GM12891 (cell line): ENCODE results near the gene ARHGAP26.

Experiments
- POLR2A ChIP-seq: IDR thresholded peaks from 2 replicates; pipeline ENCODE4 v1.6.1; 2011; ENCODE audit warnings: low read depth, low read length, control low read depth
- POLR2AphosphoS5 ChIP-seq: IDR thresholded peaks from 2 replicates; pipeline ENCODE4 v1.6.1; 2011; ENCODE audit warnings: low read depth, low read length, control low read depth
- TAF1 ChIP-seq: IDR thresholded peaks from 2 replicates; pipeline ENCODE4 v1.6.1; 2011; ENCODE audit warnings: low read depth, low read length, control low read depth

DNA sequence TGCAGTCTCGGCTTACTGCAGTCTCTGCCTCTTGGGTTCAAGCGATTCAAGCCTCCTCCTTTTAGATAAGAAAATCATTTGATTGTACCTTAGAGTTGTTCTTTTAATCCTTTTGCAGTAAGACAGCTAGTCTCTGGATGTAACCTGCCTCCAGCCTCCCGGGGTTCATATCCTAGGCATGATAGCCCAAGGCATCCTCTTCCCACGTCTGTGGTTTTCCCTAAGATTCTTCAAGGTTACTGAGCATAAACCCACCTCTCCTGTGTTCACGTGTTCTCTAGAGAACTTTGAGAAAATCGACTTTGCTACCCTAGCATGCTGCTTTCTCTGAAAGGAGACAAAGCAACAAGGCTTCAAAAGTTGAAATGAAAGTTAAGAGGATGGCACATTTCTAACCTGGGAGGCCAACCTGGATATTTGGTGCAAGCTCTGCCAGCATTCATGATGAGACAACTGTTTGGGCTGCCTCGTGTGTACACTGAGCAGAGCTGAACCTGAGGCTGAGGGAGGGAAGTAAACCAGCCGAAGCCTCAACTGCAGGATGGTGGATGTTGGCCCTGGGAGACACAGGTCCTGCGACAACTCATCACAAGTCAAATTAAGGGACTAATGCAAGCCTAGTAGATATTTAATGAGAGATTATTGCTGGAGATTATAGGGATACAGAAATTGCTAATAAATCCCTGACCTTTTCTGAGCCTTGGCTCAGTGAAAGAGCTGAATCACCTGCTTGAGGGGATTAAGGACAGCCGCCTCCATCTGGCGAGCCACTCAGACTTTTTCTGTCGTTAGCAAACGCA lies 261.8 kb downstream of the ARHGAP26 start:
- TF ChIP-seq POLR2A (no peak), POLR2AphosphoS5 (no peak), TAF1 (no peak)
